Glutamatergic neuron (in vitro differentiated cells): ENCODE data around the gene CEP290. TPM values are rescaled to one million over a fixed set of nuclear protein-coding genes. Genes with fewer than 3 reads are reported as not detected.

Source experiments
- DNase-seq: peaks from one replicate; pipeline ENCODE4 v3.0.0; 2022
- H3K27ac Mint-ChIP-seq: one replicate; pipeline ENCODE4 v1.8.0; 2020; ENCODE audit warnings: mild to moderate bottlenecking, mixed read lengths, inconsistent platforms; ENCODE audit not compliant: unreplicated experiment
- H3K27me3 Mint-ChIP-seq: one replicate; pipeline ENCODE4 v1.8.0; 2020; ENCODE audit warnings: mild to moderate bottlenecking, moderate library complexity, mixed read lengths, inconsistent platforms; ENCODE audit not compliant: unreplicated experiment
- H3K36me3 Mint-ChIP-seq: one replicate; pipeline ENCODE4 v1.8.0; 2020; ENCODE audit warnings: mild to moderate bottlenecking, mixed read lengths, inconsistent platforms; ENCODE audit not compliant: unreplicated experiment
- H3K4me1 Mint-ChIP-seq: one replicate; pipeline ENCODE4 v1.8.0; 2020; ENCODE audit warnings: mild to moderate bottlenecking, low read depth, mixed read lengths, inconsistent platforms; ENCODE audit not compliant: unreplicated experiment
- H3K4me3 Mint-ChIP-seq: one replicate; pipeline ENCODE4 v1.8.0; 2020; ENCODE audit warnings: mild to moderate bottlenecking, mixed read lengths, inconsistent platforms; ENCODE audit not compliant: unreplicated experiment
- H3K9me3 Mint-ChIP-seq: one replicate; pipeline ENCODE4 v1.8.0; 2020; ENCODE audit warnings: mild to moderate bottlenecking, moderate library complexity, mixed read lengths, inconsistent platforms; ENCODE audit not compliant: unreplicated experiment
- total RNA-seq: library from RNA; stranded (reverse); fragmentation: NEBNext Ultra II Directional; extraction: Animal tissue kit (Norgen Biotek cat#: 25700); gene quantifications from one replicate; pipeline ENCODE4 v1.2.1, GENCODE V29; 2021; ENCODE audit not compliant: unreplicated experiment
- TF ChIP-seq, protein P1 (sequence below): fragments of 200-600 bp; sonication (generic); IDR thresholded peaks from one replicate; pipeline ENCODE4 v1.5.0; 2021; ENCODE audit not compliant: partially characterized antibody, unreplicated experiment

The CEP290 gene
- total RNA-seq, 1 donor from 2014 or later: 24.1 TPM

DNA sequence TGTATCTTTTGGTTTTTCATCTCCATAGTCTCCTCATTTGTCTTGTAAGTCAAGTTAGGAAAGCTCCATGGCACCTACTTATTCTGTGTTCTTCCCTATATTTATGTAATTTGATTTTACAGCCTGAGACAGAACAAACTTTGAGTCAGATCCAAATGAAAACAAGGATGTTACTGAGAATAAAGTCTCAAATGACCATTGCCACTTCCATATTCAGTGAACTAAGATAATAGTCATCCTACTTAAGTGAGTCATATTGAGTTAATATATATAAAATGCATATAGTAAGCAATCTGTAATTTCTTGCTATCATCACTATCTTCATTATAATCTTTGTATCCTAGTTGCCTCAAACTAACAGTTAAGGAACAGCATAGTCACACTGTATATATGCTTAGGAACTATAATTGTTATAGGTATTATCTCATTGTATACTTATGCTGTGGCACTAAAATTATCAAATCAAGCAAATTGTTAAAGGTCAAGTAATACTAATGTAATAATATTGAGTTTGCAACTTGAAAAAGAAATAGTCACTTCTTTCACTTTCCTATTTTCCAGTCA is 31.0 kb upstream of the CEP290 start:
- no peak overlapping the region for H3K27ac Mint-ChIP-seq
- no peaks in the 10 kb centered on the region for H3K27me3 Mint-ChIP-seq
- no peaks in the 10 kb centered on the region for H3K9me3 Mint-ChIP-seq
- no peaks in the 10 kb centered on the region for H3K36me3 Mint-ChIP-seq
- no peak overlapping the region for H3K4me3 Mint-ChIP-seq
- H3K4me1 Mint-ChIP-seq: no peaks in the 10 kb centered on the region
- no peak for DNase-seq
- TF ChIP-seq, protein P1, sequence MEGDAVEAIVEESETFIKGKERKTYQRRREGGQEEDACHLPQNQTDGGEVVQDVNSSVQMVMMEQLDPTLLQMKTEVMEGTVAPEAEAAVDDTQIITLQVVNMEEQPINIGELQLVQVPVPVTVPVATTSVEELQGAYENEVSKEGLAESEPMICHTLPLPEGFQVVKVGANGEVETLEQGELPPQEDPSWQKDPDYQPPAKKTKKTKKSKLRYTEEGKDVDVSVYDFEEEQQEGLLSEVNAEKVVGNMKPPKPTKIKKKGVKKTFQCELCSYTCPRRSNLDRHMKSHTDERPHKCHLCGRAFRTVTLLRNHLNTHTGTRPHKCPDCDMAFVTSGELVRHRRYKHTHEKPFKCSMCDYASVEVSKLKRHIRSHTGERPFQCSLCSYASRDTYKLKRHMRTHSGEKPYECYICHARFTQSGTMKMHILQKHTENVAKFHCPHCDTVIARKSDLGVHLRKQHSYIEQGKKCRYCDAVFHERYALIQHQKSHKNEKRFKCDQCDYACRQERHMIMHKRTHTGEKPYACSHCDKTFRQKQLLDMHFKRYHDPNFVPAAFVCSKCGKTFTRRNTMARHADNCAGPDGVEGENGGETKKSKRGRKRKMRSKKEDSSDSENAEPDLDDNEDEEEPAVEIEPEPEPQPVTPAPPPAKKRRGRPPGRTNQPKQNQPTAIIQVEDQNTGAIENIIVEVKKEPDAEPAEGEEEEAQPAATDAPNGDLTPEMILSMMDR: no peak

DNA sequence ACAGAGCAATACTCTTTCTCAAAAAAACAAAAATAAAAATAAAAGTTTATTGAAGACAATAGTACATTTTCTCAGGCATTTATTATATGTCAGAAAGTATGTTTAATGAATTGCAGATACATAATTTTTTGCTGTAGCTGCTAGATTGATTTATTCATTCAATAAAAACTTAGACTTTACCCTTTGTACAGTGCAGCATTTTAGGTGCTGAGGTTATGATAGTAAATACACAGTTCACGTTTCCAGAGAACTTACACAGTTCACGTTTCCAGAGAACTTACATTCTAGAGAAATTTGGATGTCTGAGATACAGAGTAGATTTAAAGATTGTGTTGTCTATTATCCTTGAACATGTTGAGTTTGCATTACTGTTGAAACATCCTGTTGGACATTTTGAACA is 25.5 kb upstream of the CEP290 start:
- DNase-seq: no peak
- Mint-ChIP-seq H3K4me3 (no peak overlapping the region), H3K4me1 (no peaks in the 10 kb centered on the region), H3K27ac (no peak overlapping the region), H3K9me3 (no peaks in the 10 kb centered on the region), H3K36me3 (no peaks in the 10 kb centered on the region), H3K27me3 (no peaks in the 10 kb centered on the region)
- TF ChIP-seq, protein P1: no peak

DNA sequence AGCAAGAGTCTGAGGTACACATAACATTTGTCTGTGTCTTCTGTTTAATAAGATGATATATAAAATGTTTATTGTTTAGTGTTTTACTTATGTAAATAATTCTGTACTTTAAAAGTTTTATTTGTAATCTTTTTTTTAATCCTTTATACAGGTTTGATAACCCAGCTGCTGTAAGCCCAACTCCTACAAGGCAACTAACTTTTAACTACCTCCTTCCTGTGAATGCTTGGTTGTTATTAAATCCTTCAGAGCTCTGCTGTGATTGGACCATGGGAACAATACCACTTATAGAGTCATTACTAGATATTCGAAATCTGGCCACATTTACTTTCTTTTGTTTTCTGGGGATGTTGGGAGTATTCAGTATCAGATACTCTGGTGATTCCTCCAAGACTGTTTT is 24.3 kb upstream of the CEP290 start:
- no peaks in the 10 kb centered on the region for H3K4me1 Mint-ChIP-seq
- no peak overlapping the region for H3K4me3 Mint-ChIP-seq
- H3K27ac Mint-ChIP-seq: no peak overlapping the region
- no peak for DNase-seq
- H3K9me3 Mint-ChIP-seq: no peaks in the 10 kb centered on the region
- no peaks in the 10 kb centered on the region for H3K27me3 Mint-ChIP-seq
- no peaks in the 10 kb centered on the region for H3K36me3 Mint-ChIP-seq
- TF ChIP-seq, protein P1: no peak

DNA sequence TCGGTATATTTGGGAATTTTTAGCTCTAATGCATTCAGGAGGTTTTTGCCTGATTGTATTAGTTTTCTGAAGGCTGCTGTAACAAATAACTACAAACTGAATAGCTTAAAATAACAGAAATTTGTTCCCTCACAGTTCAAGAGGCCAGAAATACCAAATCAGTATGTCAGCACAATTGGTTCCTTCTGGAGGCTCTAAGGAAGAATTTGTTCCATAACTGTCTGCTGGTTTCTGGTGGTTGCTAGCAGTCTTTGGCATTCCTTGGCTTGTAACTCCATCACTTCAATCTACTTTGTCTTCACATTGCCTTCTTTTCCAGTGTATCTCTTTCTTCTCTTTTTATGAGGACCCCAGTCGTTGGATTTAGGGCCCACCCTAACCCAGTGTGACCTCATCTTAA is 21.5 kb upstream of the CEP290 start:
- no peaks in the 10 kb centered on the region for H3K9me3 Mint-ChIP-seq
- TF ChIP-seq, protein P1: no peak
- H3K4me3 Mint-ChIP-seq: no peak overlapping the region
- no peaks in the 10 kb centered on the region for H3K4me1 Mint-ChIP-seq
- no peaks in the 10 kb centered on the region for H3K36me3 Mint-ChIP-seq
- DNase-seq: no peak
- H3K27ac Mint-ChIP-seq: no peak overlapping the region
- no peaks in the 10 kb centered on the region for H3K27me3 Mint-ChIP-seq

DNA sequence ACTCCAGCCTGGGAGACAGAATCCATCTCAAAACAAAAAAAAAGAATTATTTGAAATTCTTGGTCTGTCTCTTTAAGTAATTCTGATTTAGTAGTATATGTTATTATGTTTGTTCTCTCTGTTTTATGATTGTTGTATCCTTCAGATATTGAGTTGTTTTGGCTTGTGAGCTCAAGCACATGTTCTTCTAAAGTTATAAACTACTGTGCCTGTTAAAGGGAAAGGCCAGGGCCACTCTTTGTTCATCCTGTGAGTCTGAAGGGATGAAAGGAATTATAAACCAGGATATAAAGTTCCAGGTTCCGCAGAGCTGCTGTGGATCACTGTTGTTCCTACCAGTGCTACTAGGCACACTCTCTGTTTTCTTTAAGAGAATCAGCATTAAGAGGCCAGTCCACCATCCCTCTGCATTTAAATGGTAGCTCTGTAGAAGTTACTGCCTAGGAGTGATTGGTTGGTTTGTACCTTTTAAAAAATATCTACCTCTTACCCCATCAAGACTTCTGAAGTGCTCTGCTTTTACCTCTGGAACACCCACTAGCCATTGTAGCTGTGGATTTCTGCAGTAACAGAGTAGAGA is 14.3 kb upstream of the CEP290 start:
- TF ChIP-seq, protein P1: no peak
- Mint-ChIP-seq H3K36me3 (no peaks in the 10 kb centered on the region), H3K9me3 (no peaks in the 10 kb centered on the region), H3K27me3 (no peaks in the 10 kb centered on the region), H3K4me1 (no peaks in the 10 kb centered on the region), H3K27ac (no peak overlapping the region), H3K4me3 (no peak overlapping the region)
- DNase-seq: no peak
